Activated T-cell treated with anti-CD3 and anti-CD28 coated beads, Interleukin-2, amount 50 U/mL, for 4 hours (primary cell): Measurements from ENCODE around the gene POLE. TPM values are rescaled to one million over a fixed set of nuclear protein-coding genes. Genes with fewer than 3 reads are reported as not detected.
A peak's percentile ranks its signal among the peaks of the same experiment; 100 is the strongest.

Experiments
- ATAC-seq, 2 donors: fragments of 200-7000 bp; cut with Tn5 transposase; one replicate each; pipeline ENCODE4 v1.10.0; 2021
- DNase-seq: peaks from one replicate; pipeline ENCODE4 v3.0.0-alpha.2; 2020
- H3K27me3 Mint-ChIP-seq: one replicate; pipeline ENCODE4 v1.8.0; 2021; ENCODE audit warnings: low read depth, mixed read lengths
- H3K36me3 Mint-ChIP-seq: one replicate; pipeline ENCODE4 v1.8.0; 2022; ENCODE audit warnings: mixed read lengths; ENCODE audit not compliant: insufficient read depth
- H3K4me1 Mint-ChIP-seq: one replicate; pipeline ENCODE4 v1.8.0; 2021; ENCODE audit warnings: low read depth, mixed read lengths
- H3K4me3 Mint-ChIP-seq: one replicate; pipeline ENCODE4 v1.8.0; 2021; ENCODE audit warnings: mild to moderate bottlenecking, moderate library complexity, mixed read lengths
- H3K9me3 Mint-ChIP-seq: one replicate; pipeline ENCODE4 v1.8.0; 2021; ENCODE audit warnings: mixed read lengths
- total RNA-seq, 3 donors: library from RNA; stranded (reverse); gene quantifications; one replicate each; pipeline ENCODE4 v1.2.1, GENCODE V29; 2021

The POLE gene
- total RNA-seq, 3 donors from 2014 or later: 98.4 to 110 (median 101) TPM

DNA sequence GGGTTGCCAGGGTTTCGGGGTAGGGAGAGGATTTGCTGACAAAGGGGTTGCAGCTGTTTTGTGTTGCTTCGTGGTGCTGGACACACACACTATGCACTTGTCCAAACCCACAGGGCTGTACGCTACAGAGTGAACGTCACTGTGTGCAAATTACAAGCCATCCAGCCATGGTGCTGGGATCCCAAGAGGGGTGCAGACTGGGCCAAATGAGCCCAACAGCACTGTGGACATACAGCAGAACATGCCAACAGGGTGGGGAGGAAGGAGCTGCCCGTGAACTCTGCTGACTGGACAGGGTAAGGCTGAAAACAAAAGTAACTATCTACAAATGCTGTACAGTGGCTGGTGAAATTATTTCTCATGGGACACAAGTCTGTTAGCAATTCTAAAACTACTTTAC, 25.2 kb downstream of the POLE start:
- ATAC-seq (no peak), DNase-seq (no peak)
- Mint-ChIP-seq H3K27me3 (no peaks in the 10 kb centered on the region), H3K4me3 (no peak overlapping the region), H3K4me1 (peaks cover 7% of the 10 kb centered on the region), H3K9me3 (no peaks in the 10 kb centered on the region), H3K36me3 (peaks cover 60% of the 10 kb centered on the region)

DNA sequence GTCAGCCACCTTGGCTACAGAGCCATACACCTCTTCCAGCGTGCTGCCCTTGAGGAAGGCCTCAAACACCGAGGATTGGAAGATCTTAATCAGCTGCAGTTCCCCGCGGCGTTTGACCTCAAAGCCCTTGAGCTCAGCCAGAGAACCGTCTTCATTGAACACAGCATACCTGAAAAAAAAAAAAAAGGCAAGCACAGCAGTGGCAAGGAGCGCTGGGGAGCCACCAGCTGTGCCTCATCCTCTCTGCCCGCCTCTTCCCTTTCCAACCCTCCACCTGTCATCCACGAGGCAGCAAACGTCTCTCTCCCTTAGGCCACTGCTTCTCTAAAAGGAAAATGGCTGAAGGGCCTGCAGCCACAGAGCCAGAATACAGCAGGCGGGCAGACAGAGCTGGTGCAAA, 26.1 kb downstream of the POLE start:
- no peak overlapping the region for H3K4me3 Mint-ChIP-seq
- DNase-seq (no peak), ATAC-seq (no peak)
- H3K36me3 Mint-ChIP-seq: peaks cover 57% of the 10 kb centered on the region
- peaks cover 7% of the 10 kb centered on the region for H3K4me1 Mint-ChIP-seq
- no peaks in the 10 kb centered on the region for H3K9me3 Mint-ChIP-seq
- H3K27me3 Mint-ChIP-seq: no peaks in the 10 kb centered on the region

DNA sequence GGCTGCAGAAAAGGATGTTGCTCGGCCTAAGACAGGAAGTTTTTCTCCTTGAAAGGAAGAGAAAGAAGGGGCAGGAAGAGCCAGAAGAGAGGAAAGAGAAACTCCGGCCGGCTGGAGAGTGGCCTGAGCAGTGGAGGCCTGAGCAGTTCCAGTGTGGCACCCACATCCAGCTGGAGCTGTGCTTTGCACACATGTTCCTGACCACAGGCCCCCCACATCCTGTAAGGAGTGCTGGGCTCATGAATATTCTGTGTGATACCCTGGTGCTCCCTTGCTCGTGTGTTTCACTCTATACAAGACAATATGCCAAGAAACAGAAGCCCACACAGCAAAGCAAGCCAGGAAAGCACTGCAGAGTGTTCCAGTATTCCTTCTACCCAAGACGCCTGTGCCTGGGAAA, 27.1 kb downstream of the POLE start:
- no peak for ATAC-seq
- Mint-ChIP-seq H3K27me3 (no peaks in the 10 kb centered on the region), H3K36me3 (peaks cover 47% of the 10 kb centered on the region), H3K9me3 (no peaks in the 10 kb centered on the region), H3K4me1 (peaks cover 7% of the 10 kb centered on the region), H3K4me3 (no peak overlapping the region)
- no peak for DNase-seq

DNA sequence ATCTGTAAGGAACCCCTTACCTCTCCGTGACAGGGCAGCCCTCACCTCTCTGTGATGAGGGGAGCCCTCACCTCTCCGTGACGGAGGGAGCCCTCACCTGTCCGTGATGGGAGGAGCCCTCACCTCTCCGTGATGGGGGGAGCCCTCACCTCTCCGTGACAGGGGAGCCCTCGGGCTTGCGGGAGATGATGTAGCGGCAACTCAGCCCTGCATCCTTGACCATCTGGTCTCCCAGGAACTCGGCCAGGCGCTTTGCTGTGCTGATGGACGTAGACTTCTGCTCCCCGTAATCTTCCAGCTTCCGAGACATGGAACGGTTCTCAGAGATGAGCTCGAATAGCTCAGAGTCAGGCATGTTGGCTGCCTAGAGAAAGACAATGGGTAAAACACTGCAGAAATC, 28.0 kb downstream of the POLE start:
- peaks cover 46% of the 10 kb centered on the region for H3K36me3 Mint-ChIP-seq

DNA sequence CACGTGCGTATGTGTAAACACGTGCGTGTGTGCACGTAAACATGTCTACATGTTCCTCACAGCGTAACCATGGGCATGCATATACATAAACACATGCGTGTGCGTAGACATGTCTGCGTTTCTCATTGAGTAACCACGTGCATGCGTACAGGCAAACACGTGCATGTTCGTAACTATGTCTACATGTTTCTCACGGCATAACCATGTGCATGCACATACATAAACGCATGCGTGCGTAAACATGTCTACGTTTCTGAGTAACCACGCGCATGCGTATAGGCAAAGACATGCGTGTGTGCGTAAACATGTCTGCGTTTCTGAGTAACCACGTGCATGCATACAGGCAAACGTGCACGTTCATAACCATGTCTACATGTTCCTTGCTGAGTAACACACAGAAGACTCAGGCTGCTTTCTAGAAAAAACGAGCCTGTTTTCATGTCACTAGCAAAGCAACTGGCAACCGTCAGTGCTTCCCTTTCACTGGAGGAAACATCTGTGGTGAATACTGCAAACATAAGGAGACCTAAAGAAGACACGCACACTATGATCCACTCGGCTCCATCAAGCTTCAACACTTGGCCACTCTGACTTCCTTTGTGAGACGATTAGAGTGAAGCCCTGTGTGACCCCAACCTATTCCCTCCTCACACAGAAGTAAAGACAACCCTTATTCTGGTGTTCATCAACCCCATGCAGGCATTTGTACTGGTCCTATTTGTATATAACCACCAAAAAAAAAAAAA, 28.8 kb downstream of the POLE start:
- peaks cover 7% of the 10 kb centered on the region for H3K4me1 Mint-ChIP-seq

More for the DNA sequence above, 28.0 kb downstream of the POLE start:
- Mint-ChIP-seq H3K27me3 (no peaks in the 10 kb centered on the region), H3K4me3 (no peak overlapping the region), H3K9me3 (no peaks in the 10 kb centered on the region), H3K4me1 (peaks cover 7% of the 10 kb centered on the region)
- no peak for DNase-seq
- ATAC-seq: no peak

DNA sequence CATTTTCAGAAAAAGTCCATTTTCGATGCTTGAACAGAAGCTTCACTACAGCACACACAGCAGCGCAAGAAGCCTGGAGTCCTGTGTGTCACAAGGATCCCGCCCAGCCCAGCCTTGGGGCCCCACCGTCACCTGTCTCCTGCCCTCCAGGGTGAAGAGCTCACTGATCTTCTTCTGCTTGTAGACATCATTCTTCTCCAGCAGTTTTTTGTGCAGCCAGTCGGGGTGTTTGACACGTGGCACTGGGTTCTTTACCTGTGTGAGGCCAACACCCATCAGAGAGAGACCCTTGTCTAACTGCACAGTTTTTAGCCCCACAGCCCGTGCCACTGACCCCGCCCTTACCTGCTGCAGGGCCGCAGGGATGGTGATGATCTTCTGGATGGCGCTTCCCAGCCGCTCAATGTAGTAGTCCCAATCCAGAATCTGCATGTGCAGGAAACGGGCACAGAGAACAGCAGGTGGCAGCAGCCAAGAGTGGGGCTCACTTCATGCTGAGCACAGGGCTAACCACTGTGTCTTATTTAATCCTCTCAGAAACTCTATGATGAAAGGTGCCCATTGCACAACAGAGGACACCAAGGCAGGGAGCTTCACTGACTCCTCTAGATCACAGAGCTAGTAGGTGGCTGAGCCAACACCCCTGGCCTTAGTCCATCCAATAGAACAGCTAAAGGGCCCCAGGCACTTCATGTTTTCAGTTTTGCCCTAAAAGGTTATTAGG, 30.0 kb downstream of the POLE start:
- Mint-ChIP-seq H3K4me1 (peaks cover 5% of the 10 kb centered on the region), H3K9me3 (no peaks in the 10 kb centered on the region), H3K4me3 (no peak overlapping the region), H3K36me3 (peaks cover 50% of the 10 kb centered on the region), H3K27me3 (no peaks in the 10 kb centered on the region)
- DNase-seq: no peak
- ATAC-seq: no peak

More for the DNA sequence above, 28.8 kb downstream of the POLE start:
- Mint-ChIP-seq H3K36me3 (peaks cover 52% of the 10 kb centered on the region), H3K27me3 (no peaks in the 10 kb centered on the region), H3K9me3 (no peaks in the 10 kb centered on the region), H3K4me3 (no peak overlapping the region)
- ATAC-seq (no peak), DNase-seq (no peak)

DNA sequence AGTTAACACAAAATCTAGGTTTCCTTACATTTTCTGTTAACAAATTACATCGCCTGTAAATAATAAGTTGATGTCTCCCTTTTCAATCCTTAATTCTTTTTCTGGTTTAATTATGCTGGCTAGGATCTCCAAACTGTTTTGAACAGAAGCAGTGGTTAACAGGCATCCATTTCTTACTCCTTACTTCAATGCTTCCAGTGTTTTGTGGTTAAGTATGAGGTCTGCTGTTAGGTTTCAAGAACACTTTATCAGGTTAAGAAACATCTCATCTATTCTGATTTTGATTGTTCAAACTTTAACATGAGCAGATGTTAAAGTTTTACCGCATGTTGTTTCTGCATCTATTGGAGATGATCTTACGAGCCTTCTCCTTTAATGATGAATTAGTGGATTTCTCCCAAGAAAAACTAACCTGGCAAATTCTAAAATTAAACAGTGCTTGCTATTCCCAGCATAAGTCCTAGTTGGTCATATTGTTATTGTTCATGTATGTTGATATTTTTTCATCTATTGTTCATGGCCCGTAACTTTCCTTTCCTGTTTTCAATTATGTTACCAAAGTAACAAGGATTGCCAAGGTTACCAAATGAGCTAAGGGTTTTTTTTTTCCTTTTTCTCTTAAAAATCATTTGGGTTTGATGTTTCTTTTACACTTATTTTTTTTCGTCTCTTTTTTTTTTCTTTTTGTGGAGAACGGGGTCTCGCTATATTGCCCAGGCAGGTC, 33.4 kb downstream of the POLE start:
- Mint-ChIP-seq H3K4me3 (no peak overlapping the region), H3K27me3 (no peaks in the 10 kb centered on the region), H3K4me1 (no peaks in the 10 kb centered on the region), H3K9me3 (no peaks in the 10 kb centered on the region), H3K36me3 (peaks cover 40% of the 10 kb centered on the region)
- ATAC-seq (no peak), DNase-seq (no peak)

DNA sequence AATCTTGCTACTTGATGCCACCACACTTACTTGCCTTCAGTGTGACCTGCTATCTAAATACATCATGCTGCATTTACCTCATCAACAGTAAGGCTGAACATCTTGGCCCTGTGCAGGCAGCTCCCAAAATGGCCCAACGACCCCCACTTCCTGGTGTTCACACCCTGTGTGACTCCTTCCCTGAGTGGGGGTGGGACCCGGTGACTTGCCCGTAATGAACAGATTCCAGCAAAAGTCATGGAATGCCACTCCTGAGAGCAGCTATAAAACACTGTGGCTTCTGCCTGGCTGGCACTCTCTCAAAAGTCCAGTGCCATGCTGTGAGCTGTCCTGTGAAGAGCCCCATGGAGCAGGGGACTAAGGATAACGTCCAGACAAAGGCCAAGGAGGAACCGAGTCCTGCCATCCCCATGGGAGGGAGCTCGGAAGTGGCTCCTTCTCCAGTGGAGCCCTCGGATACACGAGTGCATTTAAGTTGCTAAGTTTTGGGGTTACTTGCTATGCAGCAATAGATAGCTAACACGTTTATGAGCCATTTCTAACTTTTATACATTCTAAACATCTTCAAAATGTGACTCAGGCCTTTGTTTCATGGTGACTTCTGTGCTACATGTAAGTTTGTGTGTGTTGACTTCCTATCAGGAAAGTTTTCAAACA, 35.6 kb downstream of the POLE start:
- Mint-ChIP-seq H3K4me3 (no peak overlapping the region), H3K4me1 (no peaks in the 10 kb centered on the region), H3K27me3 (no peaks in the 10 kb centered on the region), H3K9me3 (no peaks in the 10 kb centered on the region), H3K36me3 (peaks cover 35% of the 10 kb centered on the region)
- ATAC-seq: no peak
- no peak for DNase-seq

DNA sequence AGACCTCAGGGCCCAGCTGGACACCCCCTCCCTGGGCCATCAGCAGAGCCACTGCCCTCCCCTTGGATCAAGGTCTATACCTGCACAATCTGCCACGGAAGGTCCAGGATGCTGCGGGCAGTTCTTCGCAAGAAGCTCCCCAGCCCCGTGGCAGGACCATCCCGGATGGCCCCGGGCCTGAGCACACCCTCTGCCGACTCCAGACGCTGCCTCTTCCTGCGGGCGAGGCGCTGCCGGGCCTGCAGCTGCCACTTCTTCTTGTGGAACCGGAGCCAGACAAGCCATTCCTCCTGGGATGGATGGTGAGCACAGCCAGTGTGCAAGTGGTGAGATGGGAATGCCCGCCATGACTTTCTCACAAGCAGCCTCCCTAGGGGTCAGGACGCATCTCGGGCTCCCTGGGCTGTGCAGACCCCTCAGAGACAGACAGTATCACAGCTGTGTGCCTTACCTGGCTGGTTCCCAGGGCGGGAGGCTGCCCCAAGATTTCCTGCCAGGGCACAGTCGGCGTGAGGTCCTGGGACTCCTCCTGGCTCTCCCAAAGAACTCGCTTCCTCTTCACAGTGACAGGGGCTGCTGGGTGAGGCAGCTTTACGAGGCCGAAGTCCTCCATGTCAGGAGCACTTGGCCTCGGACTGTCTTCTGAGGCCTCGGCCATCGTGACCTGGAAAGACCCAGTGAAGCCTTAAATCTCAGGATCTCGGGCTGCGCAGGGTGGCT, 37.8 kb downstream of the POLE start:
- Mint-ChIP-seq H3K4me3 (no peak overlapping the region), H3K36me3 (peaks cover 36% of the 10 kb centered on the region), H3K27me3 (no peaks in the 10 kb centered on the region), H3K4me1 (no peaks in the 10 kb centered on the region), H3K9me3 (no peaks in the 10 kb centered on the region)
- ATAC-seq (no peak), DNase-seq (no peak)

DNA sequence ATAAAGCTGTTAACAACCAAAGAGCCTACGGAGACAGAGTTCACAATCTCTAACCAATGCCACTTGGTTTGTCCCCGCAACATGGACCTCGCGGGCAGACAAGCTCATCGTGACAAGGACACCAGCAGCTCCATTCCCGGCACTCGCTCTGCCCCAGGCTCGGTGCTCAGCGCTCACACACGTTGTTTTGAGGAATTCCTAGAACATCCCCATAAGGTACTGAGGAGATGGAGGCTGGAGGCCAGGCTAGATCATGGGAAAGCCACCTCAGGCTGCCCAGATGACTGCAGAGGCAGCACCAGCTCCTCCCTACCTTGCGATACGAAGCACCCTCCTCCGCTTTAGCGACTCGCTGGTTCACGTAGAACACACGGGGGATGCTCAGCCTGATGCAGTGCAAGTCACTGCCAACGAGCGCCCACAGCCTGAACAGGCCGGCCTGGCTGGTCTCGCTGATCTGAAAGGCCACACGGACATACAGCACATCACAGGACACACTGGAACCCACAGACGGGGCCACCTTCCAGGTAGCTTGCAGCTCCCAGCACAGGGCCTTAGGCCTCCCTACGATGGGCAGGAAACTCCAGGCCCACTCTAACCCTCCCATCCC, 38.4 kb downstream of the POLE start:
- no peak for ATAC-seq

DNA sequence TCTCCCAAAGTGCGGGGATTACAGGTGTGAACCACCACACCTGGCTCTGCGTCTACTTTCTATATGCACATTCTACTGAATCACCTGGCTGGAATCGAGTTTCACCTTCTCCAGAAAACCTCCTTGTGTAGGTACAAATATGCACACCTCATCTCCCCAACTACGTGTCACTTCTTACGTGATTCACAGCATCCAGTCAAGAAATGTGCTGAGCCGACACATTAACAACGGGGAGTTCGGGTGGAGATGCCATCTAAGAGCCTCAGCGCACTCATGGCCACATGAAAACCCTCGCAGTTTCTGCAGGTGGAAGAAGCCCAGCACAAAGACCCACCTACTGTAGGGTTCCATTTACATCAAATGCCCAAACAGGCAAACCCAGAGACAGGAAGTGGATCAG, 39.3 kb downstream of the POLE start:
- Mint-ChIP-seq H3K9me3 (no peaks in the 10 kb centered on the region), H3K27me3 (no peaks in the 10 kb centered on the region), H3K4me3 (no peak overlapping the region), H3K36me3 (peaks cover 32% of the 10 kb centered on the region), H3K4me1 (no peaks in the 10 kb centered on the region)
- DNase-seq (no peak), ATAC-seq (no peak)

More for the DNA sequence above, 38.4 kb downstream of the POLE start:
- no peak overlapping the region for H3K4me3 Mint-ChIP-seq
- H3K9me3 Mint-ChIP-seq: no peaks in the 10 kb centered on the region
- peaks cover 33% of the 10 kb centered on the region for H3K36me3 Mint-ChIP-seq
- no peaks in the 10 kb centered on the region for H3K27me3 Mint-ChIP-seq
- H3K4me1 Mint-ChIP-seq: no peaks in the 10 kb centered on the region
- no peak for DNase-seq

DNA sequence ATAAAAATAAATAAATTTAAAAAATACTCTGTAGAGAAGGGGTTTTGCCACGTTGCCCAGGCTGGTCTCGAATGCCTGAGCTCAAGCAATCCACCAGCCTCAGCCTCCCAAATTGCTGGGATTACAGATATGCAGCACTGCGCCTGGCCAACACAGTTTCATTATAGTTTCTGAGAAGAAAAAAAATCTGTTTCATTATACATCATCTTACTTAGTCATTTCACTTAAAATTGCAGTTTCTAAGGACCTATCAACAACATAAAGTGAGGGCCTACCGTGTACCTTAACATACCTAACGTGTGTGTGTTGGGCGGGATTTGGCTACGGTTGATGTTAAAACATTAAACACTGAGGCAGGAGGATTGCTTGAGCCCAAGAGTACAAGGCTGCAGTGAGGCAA, 40.3 kb downstream of the POLE start:
- DNase-seq: no peak
- Mint-ChIP-seq H3K36me3 (peaks cover 27% of the 10 kb centered on the region), H3K4me1 (no peaks in the 10 kb centered on the region), H3K9me3 (no peaks in the 10 kb centered on the region), H3K4me3 (no peak overlapping the region), H3K27me3 (no peaks in the 10 kb centered on the region)
- ATAC-seq: peak in 1 of 2 donors; percentile 46
